GM11168 (cell line): ENCODE data around the gene C1QB.
"Not testable (repeated sequence)": the region's sequence is repeated elsewhere in the genome, so short reads cannot be mapped to it uniquely, and the experiment has no call there.

Experiments
- in situ Hi-C: fragments of 300-500 bp; cut with MboI; formaldehyde crosslinking; loops from one replicate; pipeline ENCODE4 v1.12.0; 2022; ENCODE audit warnings: low sequenced_read_pairs; ENCODE audit not compliant: unreplicated experiment

Gene C1QB

DNA sequence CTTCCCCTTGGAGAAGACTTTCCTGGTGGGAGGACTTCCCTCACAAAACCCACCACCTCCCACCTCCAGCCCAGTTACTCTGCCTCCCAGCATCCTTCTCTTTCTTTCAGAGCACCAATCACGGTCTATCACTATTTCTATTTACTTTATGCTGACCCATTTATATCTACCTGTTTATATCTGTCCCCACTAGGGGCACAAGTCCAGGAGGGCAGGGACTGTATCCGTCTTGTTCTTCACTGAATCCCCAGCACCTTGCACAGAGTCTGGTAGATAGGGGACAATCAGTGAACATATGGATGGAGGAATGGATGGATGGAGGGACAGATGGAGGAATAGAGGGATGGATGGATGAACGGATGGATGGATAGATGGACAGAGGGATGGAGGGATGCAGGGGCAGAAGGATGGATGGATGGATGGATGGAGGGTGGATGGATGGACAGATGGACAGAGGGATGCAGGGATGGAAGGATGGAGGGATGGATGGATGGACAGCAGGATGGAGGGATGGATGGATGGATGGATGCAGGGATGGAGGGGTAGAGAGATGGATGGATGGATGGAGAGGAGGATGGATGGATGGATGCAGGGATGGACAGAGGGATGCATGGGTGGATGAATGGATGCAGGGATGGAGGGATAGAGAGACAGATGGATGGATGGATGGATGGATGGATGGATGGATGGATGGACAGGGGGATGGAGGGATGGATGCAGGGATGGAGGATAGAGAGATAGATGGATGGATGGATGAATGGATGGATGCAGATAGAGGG lies 5.5 kb downstream of the C1QB start:
- in situ Hi-C loops, result no loop called here

DNA sequence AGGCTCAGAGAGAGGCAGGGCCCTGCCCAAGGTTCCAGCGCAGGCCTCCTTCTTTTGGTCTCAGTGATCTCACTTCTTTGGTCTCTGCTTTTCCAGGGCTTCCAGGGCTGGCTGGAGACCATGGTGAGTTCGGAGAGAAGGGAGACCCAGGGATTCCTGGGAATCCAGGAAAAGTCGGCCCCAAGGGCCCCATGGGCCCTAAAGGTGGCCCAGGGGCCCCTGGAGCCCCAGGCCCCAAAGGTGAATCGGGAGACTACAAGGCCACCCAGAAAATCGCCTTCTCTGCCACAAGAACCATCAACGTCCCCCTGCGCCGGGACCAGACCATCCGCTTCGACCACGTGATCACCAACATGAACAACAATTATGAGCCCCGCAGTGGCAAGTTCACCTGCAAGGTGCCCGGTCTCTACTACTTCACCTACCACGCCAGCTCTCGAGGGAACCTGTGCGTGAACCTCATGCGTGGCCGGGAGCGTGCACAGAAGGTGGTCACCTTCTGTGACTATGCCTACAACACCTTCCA lies 7.7 kb downstream of the C1QB start:
- in situ Hi-C loops, result no loop called here

GRCh38 chr1:22661880-22662279 lies 8.8 kb downstream of the C1QB start:
- in situ Hi-C loops, result no loop called here

DNA sequence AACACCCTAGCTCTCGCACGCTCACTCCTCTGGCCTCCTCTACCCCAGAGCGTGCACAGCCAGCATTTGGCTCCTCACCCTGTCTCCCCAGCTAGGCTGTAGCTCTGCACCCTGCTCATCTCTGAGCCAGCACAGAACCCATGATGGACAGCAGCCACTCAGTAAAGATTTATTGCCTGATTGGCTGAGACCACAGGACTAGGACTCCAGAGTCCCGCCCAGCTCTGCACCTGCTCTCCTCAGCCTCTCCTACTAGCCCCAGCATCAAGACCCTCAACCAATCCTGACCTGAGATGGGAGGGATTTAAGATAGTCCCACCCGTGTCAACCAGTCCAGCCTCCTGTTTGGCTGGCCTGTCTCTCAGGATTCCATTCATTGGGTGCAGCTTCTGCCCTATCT lies 9.3 kb downstream of the C1QB start:
- in situ Hi-C loops, result no loop called here

DNA sequence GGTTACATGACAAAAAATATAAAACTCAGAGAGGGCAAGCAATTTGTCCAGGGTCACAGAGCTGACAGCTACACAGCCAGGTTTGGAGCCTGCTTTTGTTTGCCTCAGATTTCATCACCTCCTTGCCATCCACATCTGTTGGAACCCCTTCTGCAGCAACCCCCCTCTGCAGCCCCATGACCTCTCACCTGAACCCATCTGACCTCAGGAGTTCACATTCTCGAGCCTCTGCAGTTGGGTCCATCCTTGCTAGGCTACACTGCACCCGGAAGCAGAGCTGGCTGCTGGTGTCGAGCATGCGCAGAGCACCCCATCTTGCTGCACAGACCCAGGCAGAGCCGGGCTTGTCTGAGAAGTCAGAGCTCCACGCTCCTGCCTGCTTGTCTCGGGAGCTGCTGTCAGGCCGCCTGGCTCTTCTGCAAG lies 10.0 kb downstream of the C1QB start:
- in situ Hi-C loops, result no loop called here

- in situ Hi-C loops, result no loop called here
Observed at GRCh38 chr1:22665752-22666151, 12.7 kb downstream of the C1QB start.

GRCh38 chr1:22666412-22666811 lies 13.4 kb downstream of the C1QB start:
- in situ Hi-C loops, result no loop called here

DNA sequence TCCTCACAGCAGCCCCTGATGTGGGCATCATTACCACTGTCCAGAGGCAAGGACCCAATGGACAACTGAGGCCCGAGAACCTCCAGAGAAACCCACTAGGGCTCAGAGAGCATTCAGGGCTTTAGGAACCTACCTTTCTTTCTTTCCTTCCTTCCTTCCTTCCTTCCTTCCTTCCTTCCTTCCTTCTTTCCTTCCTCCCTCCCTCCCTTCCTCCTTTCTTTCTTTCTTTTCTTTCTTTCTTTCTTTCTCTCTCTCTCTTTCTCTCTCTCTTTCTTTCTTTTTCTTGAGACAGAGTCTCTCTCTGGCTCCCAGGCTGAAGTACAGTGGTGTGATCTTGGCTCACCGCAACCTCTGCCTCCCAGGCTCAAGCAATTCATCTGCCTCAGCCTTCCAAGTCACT lies 15.8 kb downstream of the C1QB start:
- in situ Hi-C loops, result not testable (repeated sequence)

GRCh38 chr1:22670352-22670975 lies 17.4 kb downstream of the C1QB start:
- in situ Hi-C loops, result no loop called here

- in situ Hi-C loops, result no loop called here
Observed at GRCh38 chr1:22671999-22672398, 19.0 kb downstream of the C1QB start.

GRCh38 chr1:22673486-22674409 lies 20.7 kb downstream of the C1QB start:
- in situ Hi-C loops, result no loop called here

DNA sequence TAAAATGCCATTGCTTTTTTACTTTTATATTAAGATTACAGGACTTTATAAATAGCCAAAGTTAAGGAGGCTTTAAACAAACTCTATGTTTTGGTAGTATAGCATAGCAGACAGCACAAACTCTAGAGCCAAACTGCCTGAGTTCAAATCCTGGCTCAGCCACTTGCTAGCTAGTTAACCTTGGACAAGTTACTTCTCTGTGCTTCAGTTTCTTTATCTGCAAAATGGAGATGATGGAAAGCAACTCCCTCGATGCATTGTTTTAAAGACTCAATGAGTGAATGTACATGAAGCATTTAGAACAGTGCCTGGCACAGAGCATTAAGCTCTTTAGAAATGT lies 21.3 kb downstream of the C1QB start:
- in situ Hi-C loops, result no loop called here

DNA sequence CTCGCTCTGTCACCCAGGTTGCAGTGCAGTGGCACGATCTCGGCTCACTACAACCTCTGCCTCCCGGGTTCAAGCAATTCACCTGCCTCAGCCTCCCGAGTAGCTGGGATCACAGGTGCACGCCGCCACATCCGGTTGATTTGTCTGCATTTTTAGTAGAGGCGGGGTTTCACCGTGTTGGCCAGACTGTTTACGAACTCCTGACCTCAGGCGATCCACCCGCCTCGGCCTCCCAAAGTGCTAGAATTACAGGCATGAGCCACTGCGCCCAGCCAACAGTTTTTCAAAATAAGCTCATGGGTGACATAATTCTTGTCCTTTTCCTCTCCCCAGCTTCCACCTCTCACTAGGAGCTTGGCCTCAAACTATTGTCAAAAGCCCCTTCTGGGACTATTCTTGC lies 23.1 kb downstream of the C1QB start:
- in situ Hi-C loops, result not testable (repeated sequence)

DNA sequence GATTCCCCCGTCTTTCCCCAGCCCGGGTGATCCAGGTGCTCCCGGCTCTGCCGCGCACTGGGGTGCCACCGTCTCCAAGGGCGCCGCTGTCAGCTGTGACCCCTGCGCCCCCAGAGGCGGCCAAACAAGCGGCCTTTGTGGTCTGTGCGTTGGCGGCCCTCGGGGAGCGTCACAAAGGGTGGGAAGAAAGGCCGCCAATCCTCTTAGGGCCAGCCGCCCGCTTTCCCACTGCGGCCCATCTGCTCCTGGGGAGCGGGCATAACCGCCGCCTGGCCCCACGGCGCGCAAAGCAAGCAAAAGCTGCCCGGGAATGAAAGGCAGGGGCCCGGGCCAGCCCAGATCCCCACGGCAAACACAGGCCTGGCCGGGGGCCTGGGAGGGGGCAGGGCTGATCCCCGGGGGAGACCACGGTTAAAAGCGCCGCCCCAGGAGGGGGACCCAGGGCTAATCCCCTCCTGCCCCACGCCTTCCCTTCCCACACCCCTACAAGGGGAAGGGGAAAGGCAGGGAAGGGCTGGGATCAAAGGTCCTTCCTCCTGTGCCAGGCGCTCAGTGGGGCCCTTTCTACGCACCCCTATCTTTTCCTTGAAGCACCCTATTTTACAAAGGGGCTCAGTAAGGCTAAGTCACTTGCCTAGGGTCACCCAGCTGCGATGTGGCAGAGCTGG lies 24.0 kb downstream of the C1QB start:
- in situ Hi-C loops, result no loop called here

DNA sequence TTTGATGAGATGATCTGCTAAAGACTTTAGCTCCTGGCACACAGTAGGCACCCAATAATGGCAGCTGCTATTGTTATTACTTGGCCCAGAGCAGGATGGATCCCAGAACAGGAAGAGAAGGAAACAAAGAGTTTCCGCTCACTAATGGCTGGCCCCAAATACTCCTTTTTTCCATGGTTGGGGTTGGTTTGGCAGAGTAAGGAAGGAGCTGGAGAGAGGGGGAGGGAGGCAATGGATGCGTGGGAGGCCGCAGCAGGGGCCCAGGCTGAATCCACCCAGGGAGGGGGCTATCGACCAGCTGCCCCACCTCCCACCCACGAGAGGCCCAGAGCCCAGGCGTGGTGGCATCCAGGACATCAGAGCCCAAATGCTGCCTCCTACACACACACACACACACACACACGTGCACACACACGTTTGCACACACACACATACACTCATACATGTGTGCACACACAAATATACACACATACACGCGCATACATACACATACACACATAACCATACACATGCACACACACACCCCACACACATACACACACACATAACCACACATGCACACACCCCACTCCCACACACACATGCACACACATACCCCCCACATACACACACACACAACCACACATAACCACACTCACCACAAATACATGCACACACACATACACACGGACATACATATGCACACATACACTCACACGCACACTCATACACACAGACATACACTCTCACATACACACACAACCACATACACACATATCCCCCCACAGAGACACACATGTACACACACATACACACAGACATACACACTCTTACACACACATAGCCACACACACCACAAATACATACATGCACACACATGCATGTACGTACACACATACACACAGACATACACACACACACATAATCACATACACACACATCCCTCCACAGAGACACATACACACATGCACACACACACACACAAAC lies 25.2 kb downstream of the C1QB start:
- in situ Hi-C loops, result no loop called here

- in situ Hi-C loops, result no loop called here
Observed at GRCh38 chr1:22680726-22681125, 27.7 kb downstream of the C1QB start.

DNA sequence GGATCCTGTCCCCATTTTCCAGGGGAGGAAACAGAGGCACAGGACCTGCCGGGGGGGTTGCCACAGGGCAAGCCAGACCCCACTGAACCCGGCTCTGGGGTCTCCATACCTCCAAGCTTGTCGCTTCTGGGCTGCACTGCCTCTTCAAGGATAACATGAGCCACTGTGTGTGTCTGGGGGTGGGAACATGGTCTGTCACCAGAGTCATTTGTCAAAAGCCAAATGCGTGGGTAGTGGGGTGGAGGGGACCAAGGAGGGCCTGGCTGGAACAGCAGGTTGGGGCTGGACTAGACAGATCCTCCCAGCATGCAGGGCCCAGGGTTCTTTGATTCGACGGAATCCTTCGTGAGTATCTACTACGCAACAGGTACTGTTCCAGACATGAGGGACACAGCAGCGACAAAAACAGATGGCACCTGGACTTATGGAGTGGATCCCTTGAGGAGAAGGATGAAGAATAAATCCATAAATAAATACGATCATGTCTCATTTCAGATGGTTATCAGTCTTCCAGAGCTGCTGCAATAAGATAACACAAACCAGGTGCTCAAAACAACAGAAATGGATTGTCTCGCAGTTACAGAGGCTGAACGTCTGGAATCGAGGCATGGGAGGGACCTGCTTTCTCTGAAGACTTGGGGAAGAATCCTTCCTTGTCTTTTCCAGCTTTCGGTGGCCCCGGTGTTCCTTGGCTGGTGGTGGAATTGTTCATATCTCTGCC lies 28.7 kb downstream of the C1QB start:
- in situ Hi-C loops, result no loop called here

- in situ Hi-C loops, result no loop called here
Observed at GRCh38 chr1:22683547-22683946, 30.5 kb downstream of the C1QB start.
